Activated CD4-positive, CD25-positive, alpha-beta regulatory T cell treated with anti-CD3 and anti-CD28 coated beads, Interleukin-2, amount 50 U/mL, for 72 hours (primary cell): Measurements from ENCODE around the gene TIAM2.
"Not testable (repeated sequence)": the region's sequence is repeated elsewhere in the genome, so short reads cannot be mapped to it uniquely, and the experiment has no call there.

Source experiments
- DNase-seq: peaks from one replicate; pipeline ENCODE4 v3.0.0; 2021

TIAM2 gene

GRCh38 chr6:154995254-154996015, at the start of gene TIAM2:
TIAM2 (plus strand) TSS chr6:154995315; CDS start chr6:155129224, 133,909 bp downstream.
- no peak for DNase-seq

- no peak for DNase-seq
Observed at GRCh38 chr6:154950979-154951344, 44.2 kb upstream of the TIAM2 start.

- DNase-seq, result no peak
Observed at GRCh38 chr6:154951345-154952200, 43.5 kb upstream of the TIAM2 start.

GRCh38 chr6:154953644-154954043, 41.5 kb upstream of the TIAM2 start:
- no peak for DNase-seq

GRCh38 chr6:154954347-154954746, 40.8 kb upstream of the TIAM2 start:
- DNase-seq, result no peak

GRCh38 chr6:154956771-154957522, 38.2 kb upstream of the TIAM2 start:
- DNase-seq, result no peak

GRCh38 chr6:154958469-154958868, 36.6 kb upstream of the TIAM2 start:
- no peak for DNase-seq

GRCh38 chr6:154960299-154960843, 34.7 kb upstream of the TIAM2 start:
- DNase-seq, result no peak

- DNase-seq, result no peak
Observed at GRCh38 chr6:154960854-154961530, 34.1 kb upstream of the TIAM2 start.

- no peak for DNase-seq
Observed at GRCh38 chr6:154962753-154963152, 32.4 kb upstream of the TIAM2 start.

- DNase-seq, result not testable (repeated sequence)
Observed at GRCh38 chr6:154966065-154966770, 28.9 kb upstream of the TIAM2 start.

GRCh38 chr6:154969796-154970195, 25.3 kb upstream of the TIAM2 start:
- no peak for DNase-seq

GRCh38 chr6:154974485-154975149, 20.5 kb upstream of the TIAM2 start:
- DNase-seq, result no peak

GRCh38 chr6:154977588-154977987, 17.5 kb upstream of the TIAM2 start:
- no peak for DNase-seq

- DNase-seq, result no peak
Observed at GRCh38 chr6:154980273-154981078, 14.6 kb upstream of the TIAM2 start.

- no peak for DNase-seq
Observed at GRCh38 chr6:154981079-154981870, 13.8 kb upstream of the TIAM2 start.

GRCh38 chr6:154984146-154984545, 11.0 kb upstream of the TIAM2 start:
- no peak for DNase-seq

- no peak for DNase-seq
Observed at GRCh38 chr6:154986787-154987235, 8.3 kb upstream of the TIAM2 start.

GRCh38 chr6:154989448-154989847, 5.7 kb upstream of the TIAM2 start:
- no peak for DNase-seq
